ENCODE data around the gene TMEM161B.
"Not testable (repeated sequence)": the region's sequence is repeated elsewhere in the genome, so short reads cannot be mapped to it uniquely, and the experiment has no call there.

TMEM161B gene

GRCh38 chr5:88188458-88189132 is 80.0 kb downstream of the TMEM161B start:
- peaks cover 5% of the 10 kb centered on the region; the same call in 1 of the 2 replicates for H3K36me3 ChIP-seq (ENCODE audit: insufficient read depth, low read length)
- no peak overlapping the region for H3K4me3 ChIP-seq (ENCODE audit: low read length, poor library complexity, severe bottlenecking)
- TF ChIP-seq EZH2phosphoT487 (IDR thresholded peaks at IDR 0.05; ENCODE audit: borderline replicate concordance) (no peak), CTCF (conservative IDR thresholded peaks at IDR 0.05; ENCODE audit: low read length) (no peak)
- no peak overlapping the region for H2AFZ ChIP-seq (ENCODE audit: low read length)
- no peaks in the 10 kb centered on the region for H3K9me2 ChIP-seq (replicated peaks; ENCODE audit: low read depth, low read length)
- H3K9me3 ChIP-seq (ENCODE audit: insufficient read depth, low read depth, low read length) = peaks cover 14% of the 10 kb centered on the region; the same call in 1 of the 2 replicates
- no peak overlapping the region for H3K9ac ChIP-seq (ENCODE audit: low read depth, low read length, poor library complexity, severe bottlenecking)
- H3K79me2 ChIP-seq (ENCODE audit: insufficient read depth, low read length) = no peaks in the 10 kb centered on the region
- H3F3A ChIP-seq (ENCODE audit: low read depth) = 0 out of 2 replicates have a peak, but pooled peaks cover 4% of the 10 kb centered on the region
- H3K4me1 ChIP-seq (ENCODE audit: insufficient read depth, low read length, poor library complexity, severe bottlenecking) = no peaks in the 10 kb centered on the region
- no peaks in the 10 kb centered on the region for H4K20me1 ChIP-seq (ENCODE audit: insufficient read depth, low read length, poor library complexity, severe bottlenecking)
- no peak overlapping the region for H3K4me2 ChIP-seq (ENCODE audit: low read depth, low read length, poor library complexity, severe bottlenecking)
- H3K27me3 ChIP-seq (ENCODE audit: insufficient read depth, low read length, poor library complexity, severe bottlenecking) = no peaks in the 10 kb centered on the region

GRCh38 chr5:88183255-88183654 is 85.4 kb downstream of the TMEM161B start:
- no peak for TF ChIP-seq EZH2phosphoT487 (IDR thresholded peaks at IDR 0.05; ENCODE audit: borderline replicate concordance)
- TF ChIP-seq CTCF (conservative IDR thresholded peaks at IDR 0.05; ENCODE audit: low read length) = no peak
- Histone ChIP-seq H3K9ac (ENCODE audit: low read depth, low read length, poor library complexity, severe bottlenecking) (no peak overlapping the region), H4K20me1 (ENCODE audit: insufficient read depth, low read length, poor library complexity, severe bottlenecking) (no peaks in the 10 kb centered on the region), H3K4me2 (ENCODE audit: low read depth, low read length, poor library complexity, severe bottlenecking) (no peak overlapping the region), H3K79me2 (ENCODE audit: insufficient read depth, low read length) (no peaks in the 10 kb centered on the region), H3K4me1 (ENCODE audit: insufficient read depth, low read length, poor library complexity, severe bottlenecking) (no peaks in the 10 kb centered on the region), H3K36me3 (ENCODE audit: insufficient read depth, low read length) (no peaks in the 10 kb centered on the region; the same call in 1 of the 2 replicates), H3K9me3 (ENCODE audit: insufficient read depth, low read depth, low read length) (peaks cover 2% of the 10 kb centered on the region; the same call in 1 of the 2 replicates), H3F3A (ENCODE audit: low read depth) (0 out of 2 replicates have a peak, but pooled peaks cover 4% of the 10 kb centered on the region), H3K4me3 (ENCODE audit: low read length, poor library complexity, severe bottlenecking) (no peak overlapping the region), H2AFZ (ENCODE audit: low read length) (no peak overlapping the region), H3K27me3 (ENCODE audit: insufficient read depth, low read length, poor library complexity, severe bottlenecking) (no peaks in the 10 kb centered on the region), H3K9me2 (replicated peaks; ENCODE audit: low read depth, low read length) (no peaks in the 10 kb centered on the region)

GRCh38 chr5:88177486-88177885 is 91.2 kb downstream of the TMEM161B start:
- not testable (repeated sequence) for H3K4me3 ChIP-seq (ENCODE audit: low read length, poor library complexity, severe bottlenecking); H3K4me2 ChIP-seq (ENCODE audit: low read depth, low read length, poor library complexity, severe bottlenecking); H3K36me3 ChIP-seq (ENCODE audit: insufficient read depth, low read length); H3K9me3 ChIP-seq (ENCODE audit: insufficient read depth, low read depth, low read length); H4K20me1 ChIP-seq (ENCODE audit: insufficient read depth, low read length, poor library complexity, severe bottlenecking); H3K27me3 ChIP-seq (ENCODE audit: insufficient read depth, low read length, poor library complexity, severe bottlenecking); H3F3A ChIP-seq (ENCODE audit: low read depth); H2AFZ ChIP-seq (ENCODE audit: low read length); H3K79me2 ChIP-seq (ENCODE audit: insufficient read depth, low read length); H3K9ac ChIP-seq (ENCODE audit: low read depth, low read length, poor library complexity, severe bottlenecking); H3K9me2 ChIP-seq (replicated peaks; ENCODE audit: low read depth, low read length); H3K4me1 ChIP-seq (ENCODE audit: insufficient read depth, low read length, poor library complexity, severe bottlenecking)
